Parathyroid adenoma (tissue), 2 donors: Measurements from ENCODE around the gene SLC9A8.

Source experiments
- H2AFZ ChIP-seq: fragments of 300-600 bp; sonication (generic); one replicate; pipeline ENCODE4 v1.7.0; 2017; ENCODE audit warnings: antibody characterized with exemption, mild to moderate bottlenecking
- H3K27ac ChIP-seq: fragments of 300-600 bp; sonication (generic); one replicate; pipeline ENCODE4 v1.7.0; 2017
- H3K27me3 ChIP-seq: fragments of 300-600 bp; sonication (generic); one replicate; pipeline ENCODE4 v1.7.0; 2017; ENCODE audit warnings: low read length; ENCODE audit not compliant: control insufficient read depth, insufficient read depth
- H3K36me3 ChIP-seq: fragments of 300-600 bp; sonication (generic); one replicate; pipeline ENCODE4 v1.7.0; 2017; ENCODE audit warnings: low read length; ENCODE audit not compliant: control insufficient read depth, insufficient read depth
- H3K4me1 ChIP-seq: fragments of 300-600 bp; sonication (generic); one replicate; pipeline ENCODE4 v1.7.0; 2017; ENCODE audit warnings: control low read depth
- H3K4me2 ChIP-seq: fragments of 300-600 bp; sonication (generic); one replicate; pipeline ENCODE4 v1.7.0; 2017; ENCODE audit warnings: low read length
- H3K4me3 ChIP-seq: fragments of 300-600 bp; sonication (generic); one replicate; pipeline ENCODE4 v1.7.0; 2017; ENCODE audit warnings: low read depth, low read length
- H3K79me2 ChIP-seq: fragments of 300-600 bp; sonication (generic); one replicate; pipeline ENCODE4 v1.7.0; 2017; ENCODE audit warnings: control low read depth
- H3K9ac ChIP-seq: fragments of 300-600 bp; sonication (generic); one replicate; pipeline ENCODE4 v1.7.0; 2017; ENCODE audit warnings: mild to moderate bottlenecking
- H3K9me3 ChIP-seq: fragments of 300-600 bp; sonication (generic); one replicate; pipeline ENCODE4 v1.7.0; 2017; ENCODE audit warnings: low read length; ENCODE audit not compliant: control insufficient read depth
- CTCF ChIP-seq: fragments of 300-600 bp; sonication (generic); IDR thresholded peaks from one replicate; pipeline ENCODE4 v1.7.0; 2017; ENCODE audit warnings: antibody characterized with exemption, mild to moderate bottlenecking
- donor health status: primary hyperparathyroidism.

Gene SLC9A8

DNA sequence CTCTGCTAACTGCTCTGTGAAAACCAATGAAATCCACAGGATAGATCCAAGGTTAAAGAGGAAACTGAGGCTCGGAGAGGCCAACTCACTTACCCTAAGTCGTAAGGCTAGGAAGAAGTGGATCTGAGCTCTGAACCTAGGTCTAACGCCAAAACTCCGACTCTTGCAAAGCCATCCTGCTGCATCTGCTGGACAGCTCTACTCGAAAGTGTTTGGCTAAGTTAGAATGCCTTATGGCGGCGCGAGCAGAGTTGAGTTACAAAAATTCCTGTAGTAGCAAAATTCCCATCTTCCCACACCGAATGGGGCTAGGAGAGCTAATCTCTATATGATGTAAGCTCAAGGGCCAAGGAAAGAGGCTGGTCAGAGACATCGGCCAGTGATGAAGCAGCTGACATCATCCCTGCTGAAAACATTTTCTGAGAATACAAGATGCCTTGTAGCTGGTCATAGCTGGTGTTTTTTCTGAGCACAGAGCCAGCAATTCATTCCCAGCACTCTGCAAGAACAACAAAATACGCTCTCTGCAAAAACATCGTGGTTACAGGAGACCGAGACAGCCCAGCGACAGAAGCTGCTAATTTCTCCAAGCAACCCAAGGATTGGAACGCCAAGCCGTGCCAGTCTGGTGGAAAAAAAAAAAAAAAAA, 100.9 kb downstream of the SLC9A8 start:
- Histone ChIP-seq H3K9ac (no peak overlapping the region), H3K27ac (no peak overlapping the region), H2AFZ (no peak overlapping the region), H3K4me1 (peaks cover 26% of the 10 kb centered on the region), H3K4me2 (peak overlapping the region; percentile 96), H3K4me3 (no peak overlapping the region), H3K36me3 (no peaks in the 10 kb centered on the region), H3K9me3 (no peaks in the 10 kb centered on the region), H3K79me2 (peaks cover 54% of the 10 kb centered on the region), H3K27me3 (no peaks in the 10 kb centered on the region)
- no peak for TF ChIP-seq CTCF

GRCh38 chr20:49914310-49915117, 101.9 kb downstream of the SLC9A8 start:
- Histone ChIP-seq H2AFZ (peak overlapping the region; percentile 92), H3K27me3 (no peaks in the 10 kb centered on the region), H3K9ac (peak overlapping the region; percentile 77), H3K4me2 (peak overlapping the region; percentile 96), H3K36me3 (no peaks in the 10 kb centered on the region), H3K9me3 (no peaks in the 10 kb centered on the region), H3K27ac (peak overlapping the region; percentile 99), H3K4me1 (peaks cover 26% of the 10 kb centered on the region), H3K4me3 (peak overlapping the region; percentile 99), H3K79me2 (peaks cover 51% of the 10 kb centered on the region)
- TF ChIP-seq CTCF = no peak

- Histone ChIP-seq H2AFZ (peak overlapping the region; percentile 92), H3K27ac (peak overlapping the region; percentile 99), H3K9me3 (no peaks in the 10 kb centered on the region), H3K36me3 (no peaks in the 10 kb centered on the region), H3K9ac (peak overlapping the region; percentile 77), H3K27me3 (no peaks in the 10 kb centered on the region), H3K4me3 (peak overlapping the region; percentile 99), H3K79me2 (peaks cover 48% of the 10 kb centered on the region), H3K4me2 (peak overlapping the region; percentile 96), H3K4me1 (peaks cover 26% of the 10 kb centered on the region)
- TF ChIP-seq CTCF = no peak
These were observed 102.4 kb downstream of the SLC9A8 start for GRCh38 chr20:49915118-49915379.

DNA sequence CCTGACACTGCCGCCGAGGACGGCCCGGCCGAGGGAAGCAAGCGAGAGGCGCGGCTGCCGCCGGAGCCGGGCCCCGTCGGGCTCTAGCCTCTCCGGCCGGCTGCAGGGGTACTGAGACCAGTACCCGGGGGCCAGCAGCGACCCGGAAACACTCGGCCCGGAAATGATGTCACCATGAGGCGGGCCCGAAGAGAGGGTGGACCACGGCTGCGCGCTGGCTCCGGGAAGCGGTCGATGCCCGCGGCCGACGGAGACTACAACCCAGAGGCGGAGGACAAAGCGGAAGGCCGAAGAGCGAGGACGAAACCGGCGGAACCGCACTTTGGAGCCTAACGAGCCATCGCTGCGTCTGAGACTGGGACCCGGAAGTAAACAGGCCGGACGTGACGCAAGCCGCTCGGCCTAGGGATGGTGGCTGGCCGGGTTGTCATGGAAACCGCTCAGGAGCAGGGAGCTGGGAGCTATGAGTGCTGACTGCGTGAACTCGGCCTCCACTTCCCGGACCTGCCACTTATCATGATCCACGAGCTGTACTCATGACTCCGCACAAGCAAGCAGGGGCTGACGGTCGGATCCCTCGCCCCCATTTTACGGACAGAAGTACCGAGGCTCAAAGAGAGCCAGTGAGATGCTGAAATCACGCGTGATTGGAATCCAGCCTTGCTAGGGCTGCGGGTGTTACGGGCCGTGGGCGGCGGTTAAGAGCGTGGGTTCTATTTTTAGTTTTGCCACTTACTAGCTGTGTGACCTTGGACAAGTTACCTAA, 102.9 kb downstream of the SLC9A8 start, which contains the start of gene SPATA2:
SPATA2 (minus strand) TSS at position 150 of the 766 bp plus-strand sequence. CDS start 7,039 bp downstream, outside the sequence.
- H3K27me3 ChIP-seq = no peaks in the 10 kb centered on the region
- peaks cover 43% of the 10 kb centered on the region for H3K79me2 ChIP-seq
- H3K27ac ChIP-seq = peak within 1 kb of the TSS; percentile 99
- TF ChIP-seq CTCF = no peak
- H3K9me3 ChIP-seq = no peaks in the 10 kb centered on the region
- peak within 1 kb of the TSS; percentile 77 for H3K9ac ChIP-seq
- H2AFZ ChIP-seq = peak within 1 kb of the TSS; percentile 92
- H3K4me2 ChIP-seq = peak within 1 kb of the TSS; percentile 96
- H3K4me3 ChIP-seq = peak within 1 kb of the TSS; percentile 99
- H3K36me3 ChIP-seq = no peaks in the 10 kb centered on the region
- peaks cover 26% of the 10 kb centered on the region for H3K4me1 ChIP-seq
